H1 (cell line): ENCODE results near the gene ZNF219. TPM values are rescaled to one million over a fixed set of nuclear protein-coding genes. Genes with fewer than 3 reads are reported as not detected.
A peak's percentile ranks its signal among the peaks of the same experiment; 100 is the strongest.

Source experiments
- CTCF ChIA-PET: fragments of 300-600 bp; sonication (Branson Sonifier 250); formaldehyde crosslinking; loops from one replicate; lab custom pipeline; 2021; ENCODE audit not compliant: partially characterized antibody; lab: Charles Lee
- POLR2A ChIA-PET: fragments of 300-600 bp; sonication (Branson Sonifier 250); formaldehyde crosslinking; loops from one replicate; lab custom pipeline; 2021; ENCODE audit warnings: inconsistent platforms; ENCODE audit not compliant: partially characterized antibody; lab: Charles Lee
- DNase-seq, 2 experiments: peaks; one replicate each; pipeline versions ENCODE4 v3.0.0 to v3.0.0-alpha.2; 2010 to 2022; ENCODE audit warnings: low spot score in 2 of 2, low read depth in 1 of 2, mixed read lengths in 1 of 2
- FAIRE-seq: peaks from 2 replicates; lab custom pipeline; 2011; peaks lifted over from hg19 to GRCh38; lab: Jason Lieb, UNC
- H2AFZ ChIP-seq: 2 replicates; pipeline ENCODE4 v1.8.1; 2012; ENCODE audit warnings: low read length, inconsistent platforms
- H2AK5ac ChIP-seq: 2 replicates; pipeline ENCODE4 v1.6.1; 2013; ENCODE audit warnings: low read depth, low read length
- H2BK120ac ChIP-seq: replicated peaks from 2 replicates; pipeline ENCODE3; 2013; ENCODE audit warnings: low read depth, low read length, inconsistent platforms
- H2BK12ac ChIP-seq: 2 replicates; pipeline ENCODE4 v1.6.1; 2013; ENCODE audit warnings: low read depth, low read length
- H2BK15ac ChIP-seq: 2 replicates; pipeline ENCODE4 v1.6.1; 2013; ENCODE audit warnings: low read length
- H2BK20ac ChIP-seq: 2 replicates; pipeline ENCODE4 v1.6.1; 2013; ENCODE audit warnings: low read length
- H2BK5ac ChIP-seq: 2 replicates; pipeline ENCODE4 v1.6.1; 2013; ENCODE audit warnings: low read depth, low read length
- H3K14ac ChIP-seq: 2 replicates; pipeline ENCODE4 v1.6.1; 2013; ENCODE audit warnings: inconsistent platforms; ENCODE audit not compliant: insufficient read length
- H3K18ac ChIP-seq: 2 replicates; pipeline ENCODE4 v1.6.1; 2013; ENCODE audit warnings: low read length; ENCODE audit errors: extremely low read depth
- H3K23ac ChIP-seq: 2 replicates; pipeline ENCODE4 v1.6.1; 2013; ENCODE audit warnings: inconsistent platforms; ENCODE audit not compliant: insufficient read length
- H3K23me2 ChIP-seq: 2 replicates; pipeline ENCODE4 v1.6.1; 2013; ENCODE audit warnings: low read depth, low read length
- H3K27ac ChIP-seq: 2 replicates; pipeline ENCODE4 v1.6.1; 2011; ENCODE audit warnings: low read depth, low read length, inconsistent platforms
- H3K27me3 ChIP-seq, 4 experiments: replicated peaks in 1 of 4; 1 replicate in 1 of 4; 2 replicates in 3 of 4; pipeline versions ENCODE4 v1.6.1 to v1.8.1; 2011 to 2013; ENCODE audit warnings: low read length in 3 of 4, mild to moderate bottlenecking in 3 of 4, inconsistent platforms in 2 of 4, mixed read lengths in 2 of 4, moderate library complexity in 1 of 4; ENCODE audit not compliant: control insufficient read depth in 3 of 4, insufficient read depth in 3 of 4; ENCODE audit errors: extremely low read depth in 1 of 4
- H3K36me3 ChIP-seq, 4 experiments: 2 replicates each; pipeline versions ENCODE4 v1.6.1 to v1.8.1; 2011 to 2013; ENCODE audit warnings: mild to moderate bottlenecking in 4 of 4, low read length in 3 of 4, moderate library complexity in 2 of 4, control low read depth in 1 of 4, inconsistent platforms in 1 of 4; ENCODE audit not compliant: insufficient read depth in 4 of 4, control insufficient read depth in 2 of 4
- H3K4ac ChIP-seq: replicated peaks from 2 replicates; pipeline ENCODE3; 2013; ENCODE audit warnings: low read length, low read depth, mixed read lengths, inconsistent platforms; ENCODE audit not compliant: insufficient read length
- H3K4me1 ChIP-seq, 4 experiments: replicated peaks in 1 of 4; 1 replicate in 1 of 4; 2 replicates in 3 of 4; pipeline versions ENCODE4 v1.6.1 to v1.8.1; 2011 to 2013; ENCODE audit warnings: low read length in 3 of 4, inconsistent platforms in 2 of 4, mixed read lengths in 1 of 4; ENCODE audit not compliant: insufficient read depth in 4 of 4, control insufficient read depth in 3 of 4
- H3K4me2 ChIP-seq, 2 experiments: 2 replicates each; pipeline versions ENCODE4 v1.6.1 to v1.8.1; 2011 to 2013; ENCODE audit warnings: low read depth in 2 of 2, low read length in 2 of 2, control low read depth in 1 of 2, inconsistent platforms in 1 of 2, mild to moderate bottlenecking in 1 of 2; ENCODE audit not compliant: insufficient read depth in 1 of 2
- H3K4me3 ChIP-seq, 4 experiments: fragments of 200-600, 300-600 bp in 1 of 4; sonication (generic), shearing (Covaris generic), sonication (Bioruptor Twin) in 1 of 4; 2 replicates each; pipeline versions ENCODE4 v1.5.1 to v1.8.1; 2011 to 2016; ENCODE audit warnings: low read length in 4 of 4, low read depth in 3 of 4, control low read depth in 2 of 4, inconsistent platforms in 2 of 4, mild to moderate bottlenecking in 2 of 4, mixed read lengths in 1 of 4, moderate library complexity in 1 of 4; ENCODE audit not compliant: insufficient read depth in 2 of 4; ENCODE audit errors: extremely low read depth in 1 of 4
- H3K56ac ChIP-seq: replicated peaks from 2 replicates; pipeline ENCODE3; 2013; ENCODE audit warnings: low read depth, mild to moderate bottlenecking, mixed read lengths, low read length, inconsistent platforms; ENCODE audit not compliant: insufficient read length
- H3K79me1 ChIP-seq: 2 replicates; pipeline ENCODE4 v1.6.1; 2013; ENCODE audit warnings: low read depth, low read length, control low read depth
- H3K79me2 ChIP-seq, 2 experiments: 2 replicates each; pipeline versions ENCODE4 v1.6.1 to v1.8.1; 2012 to 2013; ENCODE audit warnings: low read length in 2 of 2, mild to moderate bottlenecking in 2 of 2, inconsistent platforms in 1 of 2; ENCODE audit not compliant: insufficient read depth in 2 of 2, control insufficient read depth in 1 of 2
- H3K9ac ChIP-seq, 4 experiments: replicated peaks in 1 of 4; 1 replicate in 1 of 4; 2 replicates in 3 of 4; pipeline versions ENCODE4 v1.6.1 to v1.8.1; 2011 to 2013; ENCODE audit warnings: low read depth in 3 of 4, low read length in 3 of 4, control low read depth in 2 of 4, mild to moderate bottlenecking in 2 of 4, moderate library complexity in 2 of 4, inconsistent platforms in 1 of 4; ENCODE audit errors: extremely low read depth in 1 of 4
- H3K9me3 ChIP-seq, 2 experiments: 2 replicates each; pipeline versions ENCODE4 v1.6.1 to v1.8.1; 2012 to 2013; ENCODE audit warnings: mild to moderate bottlenecking in 2 of 2, moderate library complexity in 2 of 2, control low read depth in 1 of 2, inconsistent platforms in 1 of 2, low read depth in 1 of 2, low read length in 1 of 2, mixed read lengths in 1 of 2; ENCODE audit not compliant: insufficient read depth in 2 of 2
- H4K20me1 ChIP-seq, 2 experiments: replicated peaks in 1 of 2; 2 replicates each; pipeline versions ENCODE3 to v1.8.1; 2011 to 2013; ENCODE audit warnings: inconsistent platforms in 2 of 2, low read length in 2 of 2, mild to moderate bottlenecking in 1 of 2; ENCODE audit not compliant: insufficient read depth in 2 of 2, control insufficient read depth in 1 of 2
- H4K5ac ChIP-seq: 2 replicates; pipeline ENCODE4 v1.6.1; 2013; ENCODE audit warnings: low read length, low read depth, mixed read lengths, inconsistent platforms; ENCODE audit not compliant: insufficient read length
- H4K8ac ChIP-seq: 2 replicates; pipeline ENCODE4 v1.8.0; 2013; ENCODE audit warnings: mild to moderate bottlenecking, moderate library complexity, low read length, inconsistent platforms; ENCODE audit not compliant: insufficient read depth; ENCODE audit errors: extremely low read depth
- H4K91ac ChIP-seq: replicated peaks from 2 replicates; pipeline ENCODE3; 2013; ENCODE audit warnings: low read length, mixed read lengths, inconsistent platforms; ENCODE audit not compliant: insufficient read length
- BCL11A ChIP-seq, 2 experiments: IDR thresholded peaks; one replicate each; pipeline ENCODE4 v1.6.1; 2011; ENCODE audit warnings: low read depth in 2 of 2, low read length in 2 of 2, mild to moderate bottlenecking in 2 of 2
- EZH2 ChIP-seq: fragments of 200-600 bp; sonication (generic); IDR thresholded peaks from 2 replicates; pipeline ENCODE4 v1.7.1; 2012; ENCODE audit warnings: low read depth, mild to moderate bottlenecking, moderate library complexity, low read length, inconsistent platforms; ENCODE audit not compliant: severe bottlenecking
- NRF1 ChIP-seq: IDR thresholded peaks from 2 replicates; pipeline ENCODE4 v1.6.1; 2011; ENCODE audit warnings: mild to moderate bottlenecking, low read depth, low read length, improper control_type of control experiment
- SAP30 ChIP-seq: fragments of 300-600 bp; sonication (generic); IDR thresholded peaks from 2 replicates; pipeline ENCODE4 v1.7.1; 2012; ENCODE audit warnings: low read length, moderate library complexity, mild to moderate bottlenecking, inconsistent platforms; ENCODE audit not compliant: insufficient read depth, insufficient replicate concordance
- SIN3A ChIP-seq, 2 experiments: IDR thresholded peaks in 1 of 2; conservative IDR thresholded peaks in 1 of 2; 2 replicates each; pipeline ENCODE4 v1.6.1; 2011 to 2012; ENCODE audit warnings: low read length in 2 of 2, improper control_type of control experiment in 1 of 2, low read depth in 1 of 2, mild to moderate bottlenecking in 1 of 2
- SIRT6 ChIP-seq: IDR thresholded peaks from one replicate; pipeline ENCODE4 v1.7.1; 2012; ENCODE audit warnings: low read length, inconsistent platforms
- TAF1 ChIP-seq: IDR thresholded peaks from 2 replicates; pipeline ENCODE4 v1.6.1; 2011; ENCODE audit warnings: mild to moderate bottlenecking, low read depth, low read length
- TEAD4 ChIP-seq: IDR thresholded peaks from 2 replicates; pipeline ENCODE4 v1.6.1; 2012; ENCODE audit warnings: low read depth, low read length, inconsistent platforms, mixed read lengths
- YY1 ChIP-seq: IDR thresholded peaks from 2 replicates; pipeline ENCODE4 v1.6.1; 2011; ENCODE audit warnings: low read depth, mild to moderate bottlenecking, low read length
- ZNF274 ChIP-seq: IDR thresholded peaks from 2 replicates; pipeline ENCODE4 v1.7.0; 2012; ENCODE audit warnings: low read length, borderline replicate concordance; ENCODE audit errors: extremely low read depth
- WGBS, 2 experiments: shearing (Covaris generic) in 1 of 2; methylation state at CpG; one replicate each; pipeline versions ENCODE4 v1.1.6 to v1.1.7; 2013 to 2015; ENCODE audit warnings: low lambda C conversion rate in 2 of 2, mixed read lengths in 2 of 2, inconsistent platforms in 1 of 2, low coverage in 1 of 2, missing lambda C conversion rate in 1 of 2; ENCODE audit not compliant: insufficient replicate concordance in 2 of 2, insufficient coverage in 1 of 2, insufficient read length in 1 of 2; ENCODE audit errors: extremely low coverage in 1 of 2, missing lambda C conversion rate in 1 of 2; 5-methylcytosine and 5-hydroxymethylcytosine counted together
- polyA plus RNA-seq, 7 experiments: library from polyadenylated mRNA; depleted of rRNA in 3 of 7; stranded (reverse) in 5 of 7; unstranded in 2 of 7; fragments of >200 nt in 5 of 7; fragments of 200-250 nt in 2 of 7; gene quantifications; 1 replicate in 5 of 7; 2 replicates in 1 of 7; 4 replicates in 1 of 7; pipeline versions ENCODE4 v1.2.1 to v1.2.3, GENCODE V29; 2011 to 2013; ENCODE audit warnings: missing spikeins in 2 of 7, mixed read lengths in 2 of 7
- total RNA-seq: library from RNA; stranded (reverse); fragmentation: NEBNext Ultra II Directional; extraction: Animal tissue kit (Norgen Biotek cat#: 25700); gene quantifications from 2 replicates; pipeline ENCODE4 v1.2.1, GENCODE V29; 2021
- TF ChIP-seq, protein P1 (sequence below): IDR thresholded peaks from 2 replicates; pipeline ENCODE4 v1.6.1; 2012; ENCODE audit warnings: low read length, inconsistent platforms

ZNF219 gene
- total and polyA plus RNA-seq, 2 of the 8 experiments (the other 6 are each of a cell fraction or from before 2014, with no cell fraction given): 113 to 160 TPM

DNA sequence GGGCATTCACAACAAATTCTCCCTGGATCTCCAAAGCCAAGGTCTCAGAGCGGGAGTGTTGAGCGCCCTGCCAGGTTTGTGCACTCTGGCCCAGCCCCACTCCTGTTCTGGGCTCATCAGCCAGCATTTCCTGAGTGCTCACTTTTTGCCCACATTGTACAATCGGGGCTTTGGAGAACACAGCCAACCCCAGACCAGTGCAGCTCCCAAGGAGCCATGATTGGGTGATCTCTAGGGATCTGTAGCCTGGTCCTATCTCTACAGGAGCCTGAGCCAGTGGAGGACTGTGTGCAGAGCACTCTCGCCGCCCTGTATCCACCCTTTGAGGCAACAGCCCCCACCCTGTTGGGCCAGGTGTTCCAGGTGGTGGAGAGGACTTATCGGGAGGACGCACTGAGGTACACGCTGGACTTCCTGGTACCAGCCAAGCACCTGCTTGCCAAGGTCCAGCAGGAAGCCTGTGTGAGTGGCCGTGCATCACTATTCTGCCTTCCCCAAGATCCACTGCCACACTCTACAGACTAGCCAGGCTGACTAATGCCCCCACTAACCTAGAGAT, 25.6 kb downstream of the ZNF219 start:
- H2BK15ac ChIP-seq: no peak overlapping the region
- H3K79me1 ChIP-seq: no peaks in the 10 kb centered on the region; the same call in none of the 2 replicates
- H2AFZ ChIP-seq: no peak overlapping the region
- POLR2A ChIA-PET: interaction anchor here (2.4 to 12.4 kb wide), 4 partner anchors 11 to 30 kb away, joined by 17 to 245 read pairs (median 106); partner anchors contain the start of genes TMEM253 and ZNF219
- peaks cover 0 to 13% of the 10 kb centered on the region in 2 experiments; a peak in 2 of 4 replicates for H3K79me2 ChIP-seq
- no peak overlapping the region for H2BK20ac ChIP-seq
- no peak overlapping the region for H3K4me3 ChIP-seq
- H3K27me3 ChIP-seq: peaks cover 0 to 4% (median 0%) of the 10 kb centered on the region in 4 experiments; a peak in 2 of 7 replicates
- H3K23me2 ChIP-seq: peaks cover 25% of the 10 kb centered on the region; the same call in 1 of the 2 replicates
- H3K14ac ChIP-seq: no peak overlapping the region
- no peak overlapping the region for H3K23ac ChIP-seq
- peaks cover 2 to 5% of the 10 kb centered on the region in 2 experiments for H4K20me1 ChIP-seq
- H3K9ac ChIP-seq: no peak overlapping the region
- H3K4me2 ChIP-seq: peak overlapping the region in 1 of 2 experiments; percentile 94; a peak in 1 of 4 replicates
- H3K9me3 ChIP-seq: no peaks in the 10 kb centered on the region
- H3K18ac ChIP-seq: no peak overlapping the region
- CTCF ChIA-PET: interaction anchor here (1.1 to 6.6 kb wide), 14 partner anchors 9 to 215 kb away, joined by 3 to 110 read pairs (median 14); partner anchors contain the start of genes NDRG2 and TMEM253
- no peak overlapping the region for H2AK5ac ChIP-seq
- peaks cover 3 to 14% (median 7%) of the 10 kb centered on the region in 4 experiments for H3K4me1 ChIP-seq
- H4K91ac ChIP-seq: no peak overlapping the region
- no peak overlapping the region for H2BK5ac ChIP-seq
- FAIRE-seq (no peak), DNase-seq (no peak)
- H2BK12ac ChIP-seq: no peak overlapping the region
- H2BK120ac ChIP-seq: no peak overlapping the region
- H3K27ac ChIP-seq: no peak overlapping the region
- 92% methylated on average over 9 of the region's 9 CpGs; no CpG with 5 or more reads in 1 of the 2 experiments for WGBS, 2 experiments
- no peak overlapping the region for H3K56ac ChIP-seq
- H3K36me3 ChIP-seq: peaks cover 29 to 41% (median 38%) of the 10 kb centered on the region in 4 experiments
- no peak overlapping the region for H4K5ac ChIP-seq
- no peak overlapping the region for H3K4ac ChIP-seq
- no peak overlapping the region; the same call in 1 of the 2 replicates for H4K8ac ChIP-seq
- TF ChIP-seq ZNF274 (no peak), NRF1 (no peak), SIRT6 (no peak), EZH2 (no peak), YY1 (no peak), SAP30 (no peak), BCL11A (IDR thresholded peaks at IDR 0.05; ENCODE audit: low read depth in 2 of 2, low read length in 2 of 2) (no peak), SIN3A (conservative IDR thresholded peaks at IDR 0.05 in 1 of 2, IDR thresholded peaks at IDR 0.05 in 1 of 2; ENCODE audit: low read depth in 1 of 2, low read length in 2 of 2) (no peak), TAF1 (no peak), TEAD4 (no peak)
- TF ChIP-seq, protein P1, sequence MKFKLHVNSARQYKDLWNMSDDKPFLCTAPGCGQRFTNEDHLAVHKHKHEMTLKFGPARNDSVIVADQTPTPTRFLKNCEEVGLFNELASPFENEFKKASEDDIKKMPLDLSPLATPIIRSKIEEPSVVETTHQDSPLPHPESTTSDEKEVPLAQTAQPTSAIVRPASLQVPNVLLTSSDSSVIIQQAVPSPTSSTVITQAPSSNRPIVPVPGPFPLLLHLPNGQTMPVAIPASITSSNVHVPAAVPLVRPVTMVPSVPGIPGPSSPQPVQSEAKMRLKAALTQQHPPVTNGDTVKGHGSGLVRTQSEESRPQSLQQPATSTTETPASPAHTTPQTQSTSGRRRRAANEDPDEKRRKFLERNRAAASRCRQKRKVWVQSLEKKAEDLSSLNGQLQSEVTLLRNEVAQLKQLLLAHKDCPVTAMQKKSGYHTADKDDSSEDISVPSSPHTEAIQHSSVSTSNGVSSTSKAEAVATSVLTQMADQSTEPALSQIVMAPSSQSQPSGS: no peak
